GM19035 (cell line): ENCODE measurements around the gene SRRM2.

Source experiments
- ATAC-seq: cut with Tn5 transposase; IDR thresholded peaks from one replicate; pipeline ENCODE4 v1.9.1; 2021; ENCODE audit not compliant: unreplicated experiment

Gene SRRM2

DNA sequence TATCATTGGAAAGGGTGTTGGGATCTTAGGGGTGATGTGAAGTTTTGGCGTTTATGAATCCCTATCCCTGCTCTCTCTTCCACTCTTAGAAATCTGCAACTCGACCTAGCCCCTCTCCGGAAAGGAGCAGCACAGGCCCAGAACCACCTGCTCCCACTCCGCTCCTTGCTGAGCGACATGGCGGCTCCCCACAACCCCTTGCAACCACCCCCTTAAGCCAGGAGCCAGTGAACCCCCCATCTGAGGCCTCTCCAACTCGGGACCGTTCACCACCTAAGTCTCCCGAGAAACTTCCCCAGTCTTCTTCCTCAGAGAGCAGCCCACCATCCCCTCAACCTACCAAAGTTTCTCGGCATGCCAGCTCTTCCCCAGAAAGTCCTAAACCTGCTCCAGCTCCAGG, 9.0 kb downstream of the SRRM2 start:
- ATAC-seq, result no peak

DNA sequence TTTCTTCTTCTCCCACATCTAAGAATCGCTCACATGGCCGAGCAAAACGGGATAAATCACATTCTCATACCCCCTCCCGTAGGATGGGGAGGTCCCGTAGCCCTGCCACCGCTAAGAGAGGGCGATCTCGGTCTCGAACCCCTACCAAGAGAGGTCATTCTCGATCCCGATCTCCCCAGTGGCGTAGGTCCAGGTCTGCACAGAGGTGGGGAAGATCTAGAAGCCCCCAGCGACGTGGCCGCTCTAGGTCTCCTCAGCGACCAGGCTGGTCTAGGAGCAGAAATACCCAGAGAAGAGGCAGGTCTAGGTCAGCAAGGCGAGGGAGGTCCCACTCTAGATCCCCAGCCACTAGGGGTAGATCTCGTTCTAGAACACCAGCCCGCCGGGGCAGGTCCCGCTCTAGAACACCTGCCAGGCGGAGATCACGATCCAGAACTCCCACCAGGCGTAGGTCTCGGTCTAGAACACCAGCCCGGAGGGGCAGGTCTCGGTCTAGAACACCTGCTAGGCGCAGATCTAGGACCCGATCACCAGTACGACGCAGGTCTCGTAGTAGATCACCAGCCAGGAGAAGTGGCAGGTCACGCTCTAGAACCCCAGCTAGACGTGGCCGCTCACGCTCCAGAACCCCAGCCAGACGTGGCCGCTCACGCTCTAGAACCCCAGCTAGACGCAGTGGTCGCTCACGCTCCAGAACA, 9.6 kb downstream of the SRRM2 start:
- no peak for ATAC-seq

GRCh38 chr16:2762711-2763110, 10.3 kb downstream of the SRRM2 start:
- ATAC-seq, result no peak

GRCh38 chr16:2763173-2763572, 10.7 kb downstream of the SRRM2 start:
- ATAC-seq, result no peak

DNA sequence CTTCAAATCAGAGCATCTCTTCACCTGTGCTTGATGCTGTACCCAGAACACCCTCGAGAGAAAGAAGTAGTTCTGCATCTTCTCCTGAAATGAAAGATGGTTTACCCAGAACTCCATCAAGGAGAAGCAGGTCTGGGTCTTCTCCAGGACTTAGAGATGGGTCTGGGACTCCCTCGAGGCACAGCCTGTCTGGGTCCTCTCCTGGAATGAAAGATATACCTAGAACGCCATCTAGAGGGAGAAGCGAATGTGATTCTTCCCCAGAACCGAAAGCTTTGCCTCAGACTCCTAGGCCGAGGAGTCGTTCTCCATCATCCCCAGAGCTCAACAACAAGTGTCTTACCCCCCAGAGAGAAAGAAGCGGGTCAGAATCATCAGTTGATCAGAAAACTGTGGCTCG, 12.3 kb downstream of the SRRM2 start:
- no peak for ATAC-seq

DNA sequence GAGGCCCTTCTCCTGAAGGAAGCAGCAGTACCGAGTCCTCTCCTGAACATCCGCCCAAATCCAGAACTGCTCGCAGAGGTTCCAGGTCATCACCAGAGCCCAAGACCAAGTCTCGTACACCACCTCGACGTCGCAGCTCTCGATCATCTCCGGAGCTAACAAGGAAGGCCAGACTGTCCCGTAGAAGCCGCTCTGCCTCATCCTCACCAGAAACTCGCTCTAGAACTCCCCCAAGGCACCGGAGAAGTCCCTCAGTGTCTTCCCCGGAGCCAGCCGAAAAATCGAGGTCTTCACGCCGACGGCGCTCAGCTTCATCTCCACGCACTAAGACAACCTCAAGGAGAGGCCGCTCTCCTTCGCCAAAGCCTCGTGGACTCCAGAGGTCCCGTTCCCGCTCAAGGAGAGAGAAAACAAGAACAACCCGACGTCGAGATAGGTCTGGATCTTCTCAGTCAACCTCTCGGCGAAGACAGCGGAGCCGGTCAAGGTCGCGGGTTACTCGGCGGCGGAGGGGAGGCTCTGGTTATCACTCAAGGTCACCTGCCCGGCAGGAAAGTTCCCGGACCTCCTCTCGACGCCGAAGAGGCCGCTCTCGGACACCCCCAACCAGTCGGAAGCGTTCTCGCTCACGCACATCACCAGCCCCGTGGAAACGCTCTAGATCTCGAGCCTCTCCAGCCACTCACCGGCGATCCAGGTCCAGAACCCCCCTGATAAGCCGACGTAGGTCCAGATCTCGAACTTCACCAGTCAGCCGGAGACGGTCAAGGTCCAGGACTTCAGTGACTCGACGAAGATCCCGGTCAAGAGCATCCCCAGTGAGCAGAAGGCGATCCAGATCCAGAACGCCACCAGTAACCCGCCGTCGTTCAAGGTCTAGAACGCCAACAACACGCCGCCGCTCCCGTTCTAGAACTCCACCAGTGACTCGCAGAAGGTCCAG, 13.3 kb downstream of the SRRM2 start:
- no peak for ATAC-seq

GRCh38 chr16:2766430-2767139, 14.1 kb downstream of the SRRM2 start:
- no peak for ATAC-seq

DNA sequence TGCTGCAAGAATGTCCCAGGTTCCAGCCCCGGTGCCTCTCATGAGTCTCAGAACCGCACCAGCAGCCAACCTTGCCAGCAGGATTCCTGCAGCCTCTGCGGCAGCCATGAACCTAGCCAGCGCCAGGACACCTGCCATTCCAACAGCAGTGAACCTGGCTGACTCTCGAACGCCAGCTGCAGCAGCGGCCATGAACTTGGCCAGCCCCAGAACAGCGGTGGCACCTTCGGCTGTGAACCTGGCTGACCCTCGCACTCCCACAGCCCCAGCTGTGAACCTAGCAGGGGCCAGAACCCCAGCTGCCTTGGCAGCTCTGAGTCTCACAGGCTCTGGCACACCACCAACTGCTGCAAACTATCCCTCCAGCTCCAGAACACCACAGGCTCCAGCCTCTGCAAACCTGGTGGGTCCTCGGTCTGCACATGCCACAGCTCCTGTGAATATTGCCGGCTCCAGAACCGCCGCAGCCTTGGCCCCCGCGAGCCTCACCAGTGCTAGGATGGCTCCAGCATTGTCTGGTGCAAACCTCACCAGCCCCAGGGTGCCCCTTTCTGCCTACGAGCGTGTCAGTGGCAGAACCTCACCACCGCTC, 14.8 kb downstream of the SRRM2 start:
- no peak for ATAC-seq

GRCh38 chr16:2767891-2768290, 15.5 kb downstream of the SRRM2 start:
- no peak for ATAC-seq

GRCh38 chr16:2768403-2769089, 16.1 kb downstream of the SRRM2 start:
- ATAC-seq, result no peak

DNA sequence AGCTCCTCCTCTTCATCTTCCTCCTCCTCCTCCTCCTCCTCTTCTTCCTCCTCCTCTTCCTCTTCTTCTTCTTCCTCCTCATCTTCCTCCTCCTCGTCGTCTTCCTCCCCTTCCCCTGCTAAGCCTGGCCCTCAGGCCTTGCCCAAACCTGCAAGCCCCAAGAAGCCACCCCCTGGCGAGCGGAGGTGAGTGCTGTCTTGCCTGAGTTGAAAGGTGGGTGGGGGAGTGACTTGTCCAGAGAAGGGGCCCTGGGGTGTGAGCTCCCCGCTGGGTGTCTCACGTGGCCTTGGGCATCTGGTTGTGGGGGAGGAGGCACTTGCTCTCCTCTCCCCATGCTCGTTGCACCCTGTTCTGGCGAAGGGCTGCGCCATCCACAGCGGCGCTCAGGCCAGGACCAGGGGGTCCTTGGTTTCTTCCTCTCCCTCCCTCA, 16.7 kb downstream of the SRRM2 start:
- ATAC-seq, result no peak

- no peak for ATAC-seq
These were observed 17.2 kb downstream of the SRRM2 start for GRCh38 chr16:2769675-2770056.

GRCh38 chr16:2770057-2770951, 17.9 kb downstream of the SRRM2 start:
- ATAC-seq, result no peak

GRCh38 chr16:2771496-2772402, 19.3 kb downstream of the SRRM2 start:
- no peak for ATAC-seq

- no peak for ATAC-seq
These were observed 20.9 kb downstream of the SRRM2 start for GRCh38 chr16:2773188-2773968.

DNA sequence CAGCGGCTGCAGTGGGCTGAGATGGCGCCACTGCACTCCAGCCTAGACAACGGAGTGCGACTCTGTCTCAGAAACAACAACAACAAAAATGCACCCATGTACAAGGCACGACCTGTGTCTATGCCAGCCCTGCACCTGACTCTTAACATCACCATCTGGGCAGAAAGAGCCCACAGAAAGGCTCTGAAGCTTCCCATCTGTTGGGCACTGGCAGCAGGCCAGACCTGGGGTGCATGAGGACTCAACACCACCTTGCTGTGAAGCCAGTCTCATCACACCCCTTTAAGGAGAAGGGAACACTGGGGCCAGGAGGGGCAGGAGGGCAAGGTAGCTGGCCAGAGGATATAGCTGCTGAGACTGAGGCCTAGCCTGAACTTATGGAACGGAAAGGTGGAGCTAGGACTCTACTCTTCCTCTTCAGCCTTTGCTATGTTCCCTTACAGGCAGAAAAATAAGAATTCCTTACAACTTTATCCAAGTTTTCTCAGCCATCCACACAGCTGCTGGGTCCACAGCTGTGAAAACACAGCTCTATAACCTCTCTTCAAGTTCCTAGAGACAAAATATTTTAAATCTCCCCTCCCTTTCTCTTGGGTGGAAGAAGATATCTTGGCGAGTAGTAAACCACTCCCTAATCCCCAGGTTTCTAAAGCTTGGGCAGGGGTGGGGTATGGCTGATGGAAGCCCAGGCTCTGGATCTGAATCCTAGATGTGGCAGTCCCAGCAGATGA, 21.9 kb downstream of the SRRM2 start:
- ATAC-seq, result no peak

- no peak for ATAC-seq
These were observed 22.8 kb downstream of the SRRM2 start for GRCh38 chr16:2775131-2775716.
